GM03348 (cell line): ENCODE measurements around the gene FNDC7.
"Not testable (repeated sequence)": the region's sequence is repeated elsewhere in the genome, so short reads cannot be mapped to it uniquely, and the experiment has no call there.

ENCODE experiments used
- DNase-seq: peaks from one replicate; pipeline ENCODE4 v3.0.0; 2012; ENCODE audit warnings: low spot score

FNDC7 gene, protein sequence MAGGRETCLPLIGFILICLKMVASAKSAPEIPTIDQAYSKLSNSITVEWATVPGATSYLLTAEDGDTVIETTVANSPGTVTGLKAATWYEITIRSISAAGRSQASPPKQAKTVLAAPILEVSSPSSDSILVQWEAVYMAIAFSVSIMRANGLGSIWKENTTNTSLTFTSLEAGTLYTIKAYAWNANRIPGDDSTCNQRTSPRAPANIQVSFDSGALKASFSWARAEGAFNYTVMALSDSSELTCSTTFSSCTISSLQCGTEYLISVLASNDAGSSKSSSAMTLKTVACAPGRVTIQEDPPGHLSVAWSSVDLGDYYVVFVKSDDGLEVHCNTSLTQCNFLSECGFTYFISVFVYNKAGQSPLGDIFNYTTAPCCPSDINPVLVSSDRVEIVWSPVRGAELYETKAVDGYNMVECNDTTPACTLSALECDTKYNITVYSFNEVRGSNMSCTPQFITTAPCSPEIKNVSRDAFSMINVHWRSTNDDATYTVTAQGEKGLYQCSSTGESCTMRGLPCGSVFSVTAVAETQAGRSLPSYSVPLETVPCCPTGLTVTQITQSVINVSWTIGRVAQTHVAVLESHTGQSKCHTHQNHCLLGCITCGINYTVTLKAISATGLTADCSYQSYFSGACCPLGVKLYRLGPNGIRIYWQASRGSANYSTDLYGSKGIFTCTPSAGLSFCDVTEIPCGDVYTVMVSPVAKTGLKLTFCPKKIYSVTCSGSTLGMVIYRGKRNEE

DNA sequence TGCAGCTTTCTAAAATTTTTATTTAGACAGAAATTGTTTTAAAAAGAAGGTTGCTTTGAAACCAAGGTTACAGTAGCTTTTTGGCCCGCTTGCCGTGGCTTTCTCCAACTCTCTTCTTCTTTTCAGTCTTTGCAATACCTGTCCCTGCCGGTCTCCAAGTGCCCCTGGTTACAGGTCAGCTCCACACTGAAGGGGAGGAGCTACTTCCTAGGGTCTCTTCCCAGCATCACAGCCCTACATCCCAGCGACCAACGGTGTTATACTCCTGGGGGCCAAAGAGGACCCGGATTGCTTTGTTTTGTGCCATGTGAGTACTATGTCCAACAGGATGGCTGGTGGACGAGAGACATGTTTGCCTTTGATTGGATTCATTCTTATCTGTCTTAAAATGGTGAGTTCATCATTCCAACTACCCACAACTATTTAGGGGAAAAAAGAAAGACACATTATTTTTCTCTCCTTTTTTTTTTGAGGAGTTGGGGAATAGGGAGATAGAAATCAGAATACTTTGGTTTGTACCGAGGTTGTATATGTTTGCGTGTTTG lies at the start of gene FNDC7:
TSS of gene FNDC7 (plus strand) at position 303 of the 545 bp plus-strand sequence. CDS start at position 329, 26 bp downstream.
- DNase-seq, result no peak

DNA sequence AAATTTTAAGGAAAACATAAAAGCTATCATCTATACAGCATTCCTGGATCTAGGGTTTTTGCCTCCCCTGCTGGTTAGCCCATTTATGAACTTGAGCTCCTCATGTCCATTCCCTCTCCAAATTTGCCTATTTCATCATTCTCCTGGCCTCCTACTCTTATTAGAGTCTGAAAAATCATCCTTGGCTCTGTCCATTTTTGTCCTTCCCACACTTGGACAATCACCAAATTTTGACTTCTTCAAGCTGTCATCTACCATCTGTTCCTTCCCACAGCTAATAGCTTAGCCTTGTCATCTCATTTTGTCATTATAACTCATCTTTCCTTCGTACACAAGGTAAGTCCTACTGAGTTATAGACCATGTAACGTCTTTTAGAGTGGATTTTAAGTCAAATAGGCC lies 49.6 kb upstream of the FNDC7 start:
- DNase-seq, result peak; percentile 27

DNA sequence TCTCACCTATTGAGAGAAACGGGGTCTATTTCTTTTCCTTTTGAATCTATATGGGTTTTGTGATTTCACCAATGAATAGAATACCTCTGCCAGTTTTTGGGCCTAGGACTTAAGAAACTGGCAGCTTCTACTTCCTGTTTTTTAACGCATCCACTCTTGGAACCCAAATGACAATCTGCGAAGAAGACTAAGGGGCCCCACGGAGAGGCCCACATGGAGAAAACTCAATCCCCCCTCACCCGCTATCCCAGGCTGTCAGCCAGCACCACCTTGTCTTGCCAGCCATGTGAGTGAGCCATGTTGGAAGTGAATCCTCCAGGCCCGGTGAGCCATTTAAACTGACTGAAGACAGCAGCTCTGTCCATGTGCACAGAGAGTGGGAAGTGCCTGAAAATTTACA lies 48.2 kb upstream of the FNDC7 start:
- no peak for DNase-seq

DNA sequence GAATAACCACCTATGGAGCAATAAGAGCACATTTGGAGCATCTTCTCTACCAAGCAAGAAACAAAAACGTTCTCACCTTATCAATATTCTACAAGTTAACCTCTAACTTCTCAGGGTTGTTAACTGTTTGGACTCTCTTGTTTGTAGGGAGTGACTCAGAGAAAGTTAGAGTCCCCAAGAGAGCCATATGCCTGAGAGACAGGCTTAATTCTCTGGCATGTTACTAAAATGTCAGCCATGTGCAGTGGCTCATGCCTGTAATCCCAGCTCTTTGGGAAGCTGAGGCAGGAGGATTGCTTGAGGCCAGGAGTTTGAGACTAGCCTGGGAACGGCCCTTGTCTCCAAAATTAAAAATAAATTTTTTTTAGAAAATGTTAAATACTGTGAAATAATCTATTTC lies 47.6 kb upstream of the FNDC7 start:
- no peak for DNase-seq

DNA sequence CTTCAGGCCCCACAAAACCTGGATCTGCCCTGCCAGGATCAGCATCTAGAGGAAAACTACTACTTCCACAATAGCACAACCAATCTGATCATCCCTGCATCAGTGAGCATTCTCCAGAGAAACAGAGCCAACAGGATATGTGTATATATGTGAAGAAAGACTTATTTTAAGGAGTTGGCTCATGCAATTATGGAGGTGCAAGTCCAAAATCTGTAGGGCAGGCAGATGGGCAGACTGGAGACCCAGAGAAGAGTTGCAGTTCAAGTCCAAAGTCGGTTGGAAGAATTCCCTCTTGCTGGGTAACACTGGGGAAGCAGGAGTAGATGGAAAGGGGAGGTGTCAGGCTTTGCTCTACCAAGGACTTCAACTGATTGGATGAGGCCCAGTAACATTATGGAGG lies 46.9 kb upstream of the FNDC7 start:
- no peak for DNase-seq

DNA sequence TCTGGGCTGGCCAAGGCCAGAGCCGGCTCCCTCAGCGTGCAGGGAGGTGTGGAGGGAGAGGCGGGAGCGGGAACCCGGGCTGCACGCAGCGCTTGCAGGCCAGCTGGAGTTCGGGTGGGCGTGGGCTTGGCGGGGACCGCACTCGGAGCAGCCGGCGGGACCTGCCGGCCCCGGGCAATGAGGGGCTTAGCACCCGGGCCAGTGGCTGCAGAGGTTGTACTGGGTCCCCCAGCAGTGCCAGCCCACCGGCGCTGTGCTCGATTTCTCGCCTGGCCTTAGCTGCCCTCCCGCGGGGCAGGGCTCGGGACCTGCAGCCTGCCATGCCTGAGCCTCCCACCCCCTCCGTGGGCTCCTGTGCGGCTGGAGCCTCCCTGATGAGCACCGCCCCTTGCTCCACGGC lies 45.3 kb upstream of the FNDC7 start:
- DNase-seq, result not testable (repeated sequence)

DNA sequence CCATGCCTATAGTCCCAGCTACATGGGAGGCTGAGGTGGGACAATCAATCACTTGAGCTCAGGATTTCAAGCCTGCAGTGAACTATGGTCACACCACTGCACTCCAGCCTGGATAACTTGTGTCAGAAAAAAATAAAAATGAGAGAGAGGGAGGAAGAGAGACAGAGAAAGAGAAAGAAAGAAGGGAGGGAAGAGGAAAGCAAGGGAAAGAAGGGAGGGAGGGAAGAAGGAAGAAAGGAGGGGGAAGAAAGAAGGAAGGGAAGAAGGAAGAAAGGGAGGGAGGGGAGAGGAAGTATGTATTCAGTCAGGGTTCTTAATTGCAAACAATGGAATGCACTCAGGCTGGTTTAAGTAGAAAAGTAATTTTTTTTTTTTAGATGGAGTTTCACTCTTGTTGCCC lies 43.9 kb upstream of the FNDC7 start:
- DNase-seq, result no peak

DNA sequence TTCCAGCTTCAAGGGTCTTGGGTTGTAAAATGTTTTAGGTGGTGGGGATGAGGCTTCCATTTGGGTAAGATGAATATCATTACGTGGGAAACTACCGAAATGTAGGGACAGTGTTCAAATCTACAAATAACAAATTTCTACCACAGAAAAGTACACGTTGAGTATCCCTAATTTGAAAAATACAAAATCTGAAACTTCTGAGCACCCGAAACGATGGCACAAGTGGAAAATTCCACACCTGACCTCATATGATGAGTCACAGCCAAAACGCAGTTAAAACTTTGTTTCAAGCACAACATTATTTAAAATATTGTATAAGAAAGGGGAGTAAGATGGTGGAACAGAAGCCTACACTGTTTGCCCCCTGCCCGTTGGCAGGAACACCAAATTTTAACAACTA lies 43.0 kb upstream of the FNDC7 start:
- no peak for DNase-seq

DNA sequence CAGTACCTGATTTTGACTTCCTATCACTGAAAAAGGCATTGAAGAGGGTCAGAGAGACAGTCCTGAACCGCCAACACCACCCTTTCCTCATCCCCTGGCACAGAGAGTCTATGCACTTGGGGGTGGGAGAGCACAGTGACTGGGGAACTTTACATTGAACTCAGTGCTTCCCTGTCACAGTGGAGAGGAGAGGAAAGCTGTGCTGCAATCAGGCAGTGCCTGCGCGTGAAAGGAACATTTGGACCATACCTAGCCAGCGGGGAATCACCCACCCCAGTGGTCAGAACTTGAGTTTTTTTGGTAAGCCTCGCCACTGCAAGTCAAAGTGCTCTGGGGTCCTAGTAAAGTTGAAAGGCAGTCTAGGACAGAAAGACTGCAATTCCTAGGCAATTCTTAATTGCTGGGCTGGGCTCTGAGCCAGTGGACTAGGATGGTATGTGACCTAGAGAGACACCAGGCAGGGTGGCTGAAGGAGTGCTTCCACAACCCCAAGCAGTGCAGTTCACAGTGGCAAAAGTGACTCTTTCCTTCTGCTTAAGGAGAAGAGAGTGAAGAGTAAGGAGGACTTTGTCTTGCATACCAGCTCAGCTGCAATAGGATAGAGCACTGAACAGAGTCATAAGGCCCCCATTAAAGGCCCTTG lies 42.5 kb upstream of the FNDC7 start:
- DNase-seq, result no peak

DNA sequence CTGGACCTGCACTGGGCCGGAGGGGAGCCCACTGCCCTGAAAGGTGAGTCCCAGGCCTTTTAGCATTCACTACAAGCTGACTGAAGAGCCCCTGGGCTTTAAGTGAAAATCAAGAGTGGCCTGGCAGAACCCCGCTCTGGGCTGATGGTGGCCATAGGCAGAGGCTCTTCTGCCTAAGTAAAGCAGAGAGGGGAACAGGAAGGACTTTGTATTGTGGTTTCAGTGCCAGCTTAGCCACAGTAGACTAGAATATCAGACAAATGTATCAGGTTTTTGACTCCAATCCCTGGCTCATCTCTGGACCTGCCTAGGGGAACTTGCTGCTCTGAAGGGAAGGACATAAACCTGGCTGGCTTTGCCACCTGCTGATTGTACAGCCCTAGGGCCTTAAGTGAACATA lies 41.6 kb upstream of the FNDC7 start:
- DNase-seq, result no peak

DNA sequence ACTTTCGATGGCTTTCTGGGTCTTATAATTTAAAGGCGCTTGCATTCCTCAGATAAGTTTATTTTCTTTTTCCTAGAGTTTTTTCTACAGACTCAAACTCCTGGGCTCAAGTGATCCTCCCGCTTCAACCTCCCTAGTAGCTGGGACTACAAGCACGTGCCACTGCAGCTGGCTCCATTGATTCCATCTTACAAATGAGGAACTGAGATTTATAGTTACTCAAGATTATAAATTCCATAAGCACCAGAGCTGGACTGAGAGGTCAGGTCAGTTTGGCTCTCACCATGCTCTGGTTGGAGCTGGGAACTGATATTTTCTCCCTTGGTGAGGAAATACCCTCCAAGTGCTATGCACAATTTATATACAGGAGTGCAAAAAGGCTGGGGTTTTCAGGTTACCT lies 34.0 kb upstream of the FNDC7 start:
- no peak for DNase-seq

DNA sequence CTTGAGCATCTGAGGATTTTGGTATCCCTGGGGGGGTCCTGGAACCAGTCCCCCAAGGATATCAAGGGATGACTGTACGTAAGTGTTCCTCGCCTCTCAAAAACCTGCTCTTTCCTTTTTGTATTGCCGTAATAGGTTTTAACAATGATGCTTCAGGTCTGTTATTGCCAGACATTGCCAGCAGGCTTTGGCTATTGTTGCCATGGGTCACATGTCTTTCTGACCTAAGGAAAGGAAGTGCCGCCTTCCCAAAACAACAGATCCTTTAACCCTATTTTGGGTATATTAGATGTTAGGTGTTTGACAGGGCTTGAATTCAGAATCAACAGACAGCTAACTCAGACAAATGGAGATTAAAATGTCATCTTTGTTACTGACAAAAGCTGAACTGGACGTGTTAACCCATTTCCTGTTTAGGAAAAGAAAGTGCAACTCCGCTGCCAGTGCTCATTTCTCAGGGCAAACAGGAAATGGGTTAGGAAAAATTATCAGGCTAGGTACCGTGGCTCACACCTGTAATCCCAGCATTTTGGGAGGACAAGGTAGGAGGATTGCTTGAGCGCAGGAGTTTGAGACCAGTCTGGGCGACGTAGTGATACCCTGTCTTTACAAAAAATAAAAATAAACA lies 33.0 kb upstream of the FNDC7 start:
- no peak for DNase-seq

DNA sequence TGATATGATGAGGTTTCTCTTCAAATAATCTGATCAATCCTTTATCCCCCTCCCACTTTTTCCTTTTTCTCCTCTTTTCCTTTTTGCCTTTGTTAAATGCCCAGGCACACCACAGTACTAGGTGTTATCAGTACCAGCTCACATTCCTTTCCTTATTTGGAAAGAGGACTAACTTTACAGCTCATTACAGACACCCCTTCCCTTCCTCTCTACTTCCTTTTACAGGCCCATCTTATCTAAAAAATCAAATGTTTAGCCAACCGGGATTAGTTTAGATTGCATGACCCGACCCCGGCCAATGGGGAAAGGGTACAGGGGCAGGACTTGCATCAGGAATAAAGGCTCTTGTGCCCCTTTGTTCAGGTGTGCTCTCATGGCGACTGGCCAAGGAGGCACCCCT lies 31.0 kb upstream of the FNDC7 start:
- DNase-seq, result not testable (repeated sequence)

DNA sequence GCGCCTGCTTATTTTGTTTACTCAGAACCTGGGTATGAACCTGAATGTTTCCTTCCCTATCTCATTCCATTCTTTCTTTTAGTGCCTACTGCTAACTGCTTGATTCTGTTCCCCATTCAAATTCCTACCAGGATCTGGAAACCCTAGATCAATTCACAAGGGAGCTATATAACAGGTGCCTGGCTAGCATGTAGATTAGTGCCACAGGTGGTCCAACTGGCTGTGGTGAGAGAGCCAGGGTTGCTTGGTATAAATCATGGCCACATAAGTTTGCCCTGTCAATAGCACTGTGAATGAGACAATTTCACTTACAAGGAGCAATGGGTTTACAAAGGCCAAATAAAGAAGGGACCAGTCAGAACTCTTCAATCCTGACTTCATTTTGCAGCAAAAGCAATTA lies 27.2 kb upstream of the FNDC7 start:
- DNase-seq, result no peak

DNA sequence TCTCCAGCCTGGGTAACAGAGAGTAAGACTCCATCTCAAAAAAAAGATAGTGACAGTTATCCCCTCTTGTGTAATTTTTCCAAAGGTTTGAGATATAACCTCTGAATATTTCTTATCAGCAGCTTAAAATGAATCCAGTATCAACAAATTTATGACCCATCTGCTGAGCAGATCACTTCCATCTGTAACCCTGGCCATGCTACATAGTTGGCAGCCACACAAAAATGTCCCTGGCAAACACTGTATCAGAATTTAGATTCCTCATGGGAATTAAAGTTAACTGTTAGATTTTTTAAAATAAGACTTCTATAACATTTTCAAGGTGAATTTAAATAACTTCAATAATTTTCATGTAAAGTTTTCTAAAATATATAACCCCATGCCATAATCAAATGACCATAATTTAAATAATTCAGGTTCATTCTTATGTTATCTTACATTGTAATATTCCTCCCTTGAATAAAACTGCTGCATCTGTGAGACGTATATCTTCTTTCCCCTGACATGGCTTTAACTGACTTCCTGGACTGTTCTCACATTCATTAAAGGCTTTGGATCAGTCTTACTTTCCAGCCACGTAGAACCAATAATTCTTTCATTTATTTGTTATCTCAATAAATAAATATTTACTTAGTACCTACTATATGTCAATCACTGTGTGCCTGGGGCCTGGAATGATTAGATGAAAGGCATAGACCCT lies 25.9 kb upstream of the FNDC7 start:
- peak; percentile 71 for DNase-seq

DNA sequence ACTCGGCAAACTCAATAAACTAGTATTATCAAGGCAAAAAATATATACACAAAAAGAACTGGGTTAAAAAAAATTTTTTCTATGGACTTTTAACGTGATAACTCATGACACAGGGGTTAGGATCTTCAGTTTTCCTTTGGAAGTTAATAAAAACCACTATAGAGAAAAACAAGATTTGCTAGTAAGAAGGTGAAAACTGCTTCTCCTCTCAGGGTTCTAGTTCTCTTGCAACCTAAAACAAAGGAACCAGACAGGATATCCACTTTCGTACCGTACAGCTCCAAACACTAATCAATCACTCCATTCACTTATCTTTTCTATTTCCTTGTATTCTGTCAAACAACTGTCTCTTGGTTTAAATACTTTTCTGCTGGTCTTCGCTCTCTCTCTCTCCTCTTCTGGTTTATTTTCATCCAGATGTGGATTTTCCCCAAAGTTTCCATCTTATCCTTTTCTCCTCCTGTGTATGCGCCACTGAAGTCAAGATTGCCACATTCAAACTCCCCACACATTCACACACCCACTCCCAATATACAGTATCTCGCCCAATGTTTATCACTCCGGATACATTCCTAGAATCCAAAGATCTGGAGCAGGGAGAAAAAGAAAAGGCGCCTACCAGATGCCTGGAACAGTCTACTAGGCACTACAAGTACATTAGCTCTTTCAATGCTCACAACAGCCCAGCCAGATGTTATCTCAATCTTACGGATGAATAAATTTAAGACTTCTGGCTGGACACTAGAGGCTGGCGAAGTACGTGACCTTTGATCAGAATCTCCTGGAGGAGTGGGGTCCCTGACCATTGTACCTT lies 21.4 kb upstream of the FNDC7 start:
- peak; percentile 23 for DNase-seq

DNA sequence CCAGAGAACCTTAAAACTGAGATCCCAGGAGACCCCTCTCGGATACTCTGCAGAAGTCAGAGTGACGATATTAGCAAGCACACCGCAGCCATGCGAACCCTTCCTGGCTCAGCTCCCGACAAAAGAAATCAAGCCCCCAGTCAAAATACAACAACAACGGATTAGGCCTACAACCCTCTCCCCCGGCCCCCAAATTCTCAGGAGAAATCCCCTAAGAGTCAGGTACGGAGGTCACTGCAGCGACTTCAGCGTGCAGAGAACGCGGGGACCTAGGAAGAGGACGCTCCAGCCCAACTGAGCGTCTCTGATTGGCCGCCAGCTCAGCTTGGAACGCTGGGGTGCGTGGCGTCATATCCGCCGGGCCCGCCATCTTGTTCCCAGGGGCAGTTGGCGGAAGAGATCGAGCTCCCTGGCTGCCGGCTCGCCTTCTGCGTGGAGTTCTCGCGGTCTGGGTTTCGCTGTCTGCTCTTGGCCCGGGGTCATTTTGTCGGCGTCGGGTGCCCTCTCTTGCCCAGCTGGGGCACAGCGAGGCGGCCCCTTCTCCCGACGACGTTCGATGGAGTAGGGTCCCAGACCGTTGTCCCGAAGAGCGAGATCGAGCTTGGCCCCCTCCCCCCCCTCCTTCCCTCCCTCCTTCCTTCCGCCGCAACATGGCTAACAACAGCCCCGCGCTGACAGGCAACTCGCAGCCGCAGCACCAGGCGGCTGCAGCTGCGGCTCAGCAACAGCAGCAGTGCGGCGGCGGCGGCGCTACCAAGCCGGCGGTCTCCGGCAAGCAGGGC lies 20.6 kb upstream of the FNDC7 start, which contains the start of gene PRPF38B:
TSS of gene PRPF38B (plus strand) at position 369 of the 782 bp plus-strand sequence. CDS start at position 651, 282 bp downstream.
- DNase-seq, result peak; percentile 97

DNA sequence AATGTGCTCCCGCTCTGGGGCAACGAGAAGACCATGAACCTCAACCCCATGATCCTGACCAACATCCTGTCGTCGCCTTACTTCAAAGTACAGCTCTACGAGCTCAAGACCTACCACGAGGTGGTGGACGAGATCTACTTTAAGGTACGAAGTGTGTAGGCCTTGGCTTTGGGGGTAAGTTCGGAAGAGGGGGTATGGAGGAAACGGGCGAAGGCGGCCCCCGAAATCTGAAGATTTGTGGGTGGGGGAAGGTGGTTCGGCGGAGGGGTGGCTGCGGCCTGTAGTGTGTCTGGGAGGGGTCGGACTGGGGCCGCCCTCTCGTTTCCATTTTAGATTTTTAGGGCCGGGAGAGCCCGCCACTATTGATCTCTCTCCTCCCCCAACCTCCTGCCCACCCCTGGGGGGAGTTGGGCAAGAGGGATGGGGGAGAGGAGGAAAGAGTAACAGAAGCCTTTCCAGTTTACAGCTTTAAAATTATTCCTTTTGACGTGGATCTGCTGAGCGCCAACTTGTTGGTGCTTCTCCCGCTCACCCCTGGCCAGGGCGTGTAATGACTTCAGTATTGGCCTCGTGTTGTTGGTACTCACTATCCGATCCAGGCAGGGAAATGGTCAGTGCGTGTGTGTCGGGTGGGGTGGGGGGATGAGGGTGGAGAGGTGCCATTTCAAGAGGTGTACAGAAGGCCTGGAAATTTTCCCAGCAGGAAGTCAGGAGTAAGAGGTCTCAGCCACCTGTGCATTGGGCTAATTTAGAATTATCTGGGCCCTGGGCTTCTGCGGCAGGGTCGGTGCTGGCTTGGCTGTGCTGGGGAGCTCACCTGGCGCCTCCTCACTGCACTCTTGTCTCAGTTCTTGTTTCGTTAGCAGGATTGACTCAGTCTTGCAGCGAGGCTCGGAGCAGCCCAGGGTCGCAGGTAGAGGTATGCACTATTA lies 19.7 kb upstream of the FNDC7 start:
- peak; percentile 51 for DNase-seq

DNA sequence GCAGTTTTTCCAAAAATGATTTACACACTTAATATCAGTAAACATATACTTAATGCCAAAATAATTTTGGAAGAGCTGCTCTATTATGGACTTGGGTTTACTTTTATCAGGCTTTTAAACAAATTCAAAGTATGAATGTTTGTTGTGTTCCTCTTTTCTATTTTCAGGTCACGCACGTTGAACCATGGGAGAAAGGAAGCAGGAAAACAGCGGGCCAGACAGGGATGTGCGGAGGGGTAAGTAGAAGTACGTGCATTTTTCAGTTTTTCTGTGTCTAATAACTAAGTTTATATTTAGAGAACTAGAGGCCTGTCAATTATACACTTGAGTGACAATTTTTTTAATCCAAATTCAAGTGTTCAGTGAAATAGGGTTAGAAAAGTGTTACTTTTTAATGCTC lies 17.2 kb upstream of the FNDC7 start:
- no peak for DNase-seq
